ENCODE data around the gene PLEK.

GRCh38 chr2:68426446-68426845 lies 61.4 kb downstream of the PLEK start:
- TF ChIP-seq POLR2A (IDR thresholded peaks at IDR 0.05), result no peak
- no peak for TF ChIP-seq CTCF (IDR thresholded peaks at IDR 0.05)

Data from uterus (tissue), 2 donors.